Stomach (tissue), 4 donors: ENCODE data around the gene BPNT1.

Experiments
- POLR2A ChIP-seq, 4 donors: fragments of 450-650 bp; IDR thresholded peaks; one replicate each; pipeline ENCODE4 v1.6.1; 2016; ENCODE audit warnings: antibody characterized with exemption in 4 of 4, control low read depth in 2 of 4, mild to moderate bottlenecking in 1 of 4, moderate library complexity in 1 of 4
- TF ChIP-seq, protein P1 (sequence below), 7 experiments: fragments of 450-650 bp in 4 of 7; fragments of 200-600 bp in 3 of 7; sonication (generic) in 3 of 7; IDR thresholded peaks; one replicate each; pipeline ENCODE4 v1.5.1; 2016 to 2019; ENCODE audit warnings: antibody characterized with exemption in 7 of 7, control low read depth in 2 of 7, mild to moderate bottlenecking in 1 of 7

DNA sequence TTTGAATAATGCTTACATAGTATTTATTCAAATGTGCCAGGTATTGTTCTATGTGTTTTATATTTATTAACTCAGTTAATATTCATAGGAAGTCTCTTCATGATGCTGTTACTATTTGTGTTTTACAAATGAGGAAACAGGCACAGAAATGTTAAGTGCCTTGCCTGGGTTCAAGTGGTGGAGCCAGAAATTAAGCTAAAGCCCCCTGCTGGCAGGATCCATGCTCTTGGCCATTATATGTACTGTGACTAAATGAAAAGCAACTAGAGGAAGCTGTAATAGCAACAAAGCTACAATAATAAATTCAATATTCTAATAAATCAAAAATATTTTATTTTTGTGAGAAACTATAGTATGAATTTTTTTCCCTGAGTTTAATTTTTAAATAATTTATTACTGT is 34.3 kb upstream of the BPNT1 start:
- TF ChIP-seq POLR2A (IDR thresholded peaks at IDR 0.05), result no peak
- TF ChIP-seq, protein P1, sequence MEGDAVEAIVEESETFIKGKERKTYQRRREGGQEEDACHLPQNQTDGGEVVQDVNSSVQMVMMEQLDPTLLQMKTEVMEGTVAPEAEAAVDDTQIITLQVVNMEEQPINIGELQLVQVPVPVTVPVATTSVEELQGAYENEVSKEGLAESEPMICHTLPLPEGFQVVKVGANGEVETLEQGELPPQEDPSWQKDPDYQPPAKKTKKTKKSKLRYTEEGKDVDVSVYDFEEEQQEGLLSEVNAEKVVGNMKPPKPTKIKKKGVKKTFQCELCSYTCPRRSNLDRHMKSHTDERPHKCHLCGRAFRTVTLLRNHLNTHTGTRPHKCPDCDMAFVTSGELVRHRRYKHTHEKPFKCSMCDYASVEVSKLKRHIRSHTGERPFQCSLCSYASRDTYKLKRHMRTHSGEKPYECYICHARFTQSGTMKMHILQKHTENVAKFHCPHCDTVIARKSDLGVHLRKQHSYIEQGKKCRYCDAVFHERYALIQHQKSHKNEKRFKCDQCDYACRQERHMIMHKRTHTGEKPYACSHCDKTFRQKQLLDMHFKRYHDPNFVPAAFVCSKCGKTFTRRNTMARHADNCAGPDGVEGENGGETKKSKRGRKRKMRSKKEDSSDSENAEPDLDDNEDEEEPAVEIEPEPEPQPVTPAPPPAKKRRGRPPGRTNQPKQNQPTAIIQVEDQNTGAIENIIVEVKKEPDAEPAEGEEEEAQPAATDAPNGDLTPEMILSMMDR (IDR thresholded peaks at IDR 0.05), result peak in 2 of 7 experiments; percentile 18 to 23
